Smooth muscle cell (in vitro differentiated cells): ENCODE results near the gene GRB7. TPM values are rescaled to one million over a fixed set of nuclear protein-coding genes. Genes with fewer than 3 reads are reported as not detected.

Experiments used
- DNase-seq: peaks from one replicate; lab custom pipeline; 2025; ENCODE audit not compliant: unreplicated experiment; lab: John Stamatoyannopoulos, UW
- H2AFZ ChIP-seq: fragments of 200-600 bp; sonication (generic); 2 replicates; pipeline ENCODE4 v1.6.0; 2016; ENCODE audit warnings: antibody characterized with exemption, low read depth, mild to moderate bottlenecking
- H3F3A ChIP-seq: fragments of 200-600 bp; sonication (generic); 2 replicates; pipeline ENCODE4 v1.6.0; 2017; ENCODE audit warnings: antibody characterized with exemption, low read depth
- H3K27ac ChIP-seq: fragments of 200-600 bp; sonication (generic); 2 replicates; pipeline ENCODE4 v1.5.1; 2016; ENCODE audit warnings: low read depth, mild to moderate bottlenecking
- H3K27me3 ChIP-seq: fragments of 200-600 bp; sonication (generic); 2 replicates; pipeline ENCODE4 v1.6.1; 2016; ENCODE audit warnings: low read depth, mild to moderate bottlenecking
- H3K36me3 ChIP-seq: fragments of 200-600 bp; sonication (generic); 2 replicates; pipeline ENCODE4 v1.5.1; 2016; ENCODE audit warnings: low read depth
- H3K4me1 ChIP-seq: fragments of 200-600 bp; sonication (generic); 2 replicates; pipeline ENCODE4 v1.5.1; 2016; ENCODE audit warnings: low read depth
- H3K4me2 ChIP-seq: fragments of 200-600 bp; sonication (generic); 2 replicates; pipeline ENCODE4 v1.6.0; 2016; ENCODE audit warnings: mild to moderate bottlenecking
- H3K4me3 ChIP-seq: fragments of 200-600 bp; sonication (generic); 2 replicates; pipeline ENCODE4 v1.5.1; 2016; ENCODE audit warnings: mild to moderate bottlenecking
- H3K79me2 ChIP-seq: fragments of 200-600 bp; sonication (generic); 2 replicates; pipeline ENCODE4 v1.6.0; 2016; ENCODE audit warnings: low read depth, mild to moderate bottlenecking
- H3K9ac ChIP-seq: fragments of 200-600 bp; sonication (generic); 2 replicates; pipeline ENCODE4 v1.6.0; 2016; ENCODE audit warnings: low read depth
- H3K9me3 ChIP-seq: fragments of 200-600 bp; sonication (generic); replicated peaks from 2 replicates; pipeline ENCODE4 v1.5.1; 2016; ENCODE audit warnings: low read depth
- H4K20me1 ChIP-seq: fragments of 200-600 bp; sonication (generic); 2 replicates; pipeline ENCODE4 v1.6.0; 2016; ENCODE audit warnings: low read depth
- CTCF ChIP-seq: fragments of 200-600 bp; sonication (generic); IDR thresholded peaks from 2 replicates; pipeline ENCODE4 v1.5.1; 2017; ENCODE audit warnings: borderline replicate concordance, mild to moderate bottlenecking, antibody characterized with exemption; ENCODE audit not compliant: insufficient read depth, poor library complexity, severe bottlenecking
- WGBS: methylation state at CpG from one replicate; pipeline ENCODE4 v1.1.7; 2016; ENCODE audit warnings: low lambda C conversion rate; 5-methylcytosine and 5-hydroxymethylcytosine counted together
- microRNA-seq: library from miRNA; unstranded; fragments of <30 nt; microRNA quantifications from one replicate; pipeline ENCODE4, GENCODE V29; 2016; ENCODE audit warnings: borderline number of aligned reads
- polyA plus RNA-seq: library from polyadenylated mRNA; unstranded; fragments of >200 nt; fragmentation: Nextera tagmentation; extraction: Ambion mirVana; gene quantifications from 2 replicates; pipeline ENCODE4 v1.2.1, GENCODE V29; 2016
- small RNA-seq: library from RNA; depleted of rRNA; stranded (forward); fragments of <200 nt; gene quantifications from one replicate; pipeline ENCODE3, GENCODE V24; 2014
- total RNA-seq: library from RNA; depleted of rRNA; stranded (reverse); fragments of >200 nt; gene quantifications from 2 replicates; pipeline ENCODE4 v1.2.3, GENCODE V29; 2014

Gene GRB7
- total and polyA plus RNA-seq, 2 experiments from 2014 or later = 2.7 to 4.1 TPM

- no peak overlapping the region for H2AFZ ChIP-seq
- H3K36me3 ChIP-seq = no peaks in the 10 kb centered on the region
- H4K20me1 ChIP-seq = no peaks in the 10 kb centered on the region
- DNase-seq = no peak
- 84% methylated on average over 2 of the region's 2 CpGs for WGBS
- H3K9ac ChIP-seq = no peak overlapping the region
- no peak overlapping the region for H3K4me3 ChIP-seq
- TF ChIP-seq CTCF = no peak
- H3K27ac ChIP-seq = no peak overlapping the region
- H3K9me3 ChIP-seq = no peaks in the 10 kb centered on the region
- H3K79me2 ChIP-seq = no peaks in the 10 kb centered on the region
- H3K27me3 ChIP-seq = no peaks in the 10 kb centered on the region
- no peak overlapping the region for H3K4me2 ChIP-seq
- H3F3A ChIP-seq = no peaks in the 10 kb centered on the region
- H3K4me1 ChIP-seq = peaks cover 10% of the 10 kb centered on the region
Observed at GRCh38 chr17:39794249-39794970, 56.7 kb downstream of the GRB7 start.

Small RNA genes within 50 kb of the gene (microRNA-seq; reads per million reads assigned to microRNA genes)
- gene MIR4728 = 1.8 reads per million

Small RNA genes within 50 kb of the gene (small RNA-seq; reads per million reads assigned to genes)
- gene MIR4728 = 0.18 reads per million

Other genes starting within 250 kb of the GRB7 start
- gene NEUROD2, start 130.0 kb upstream of the GRB7 start, total RNA-seq = not detected in 2 replicates
- 0.19 and 0.25 TPM in 2 replicates for gene NEUROD2, start 130.0 kb upstream of the GRB7 start, polyA plus RNA-seq
- gene PPP1R1B, start 111.0 kb upstream of the GRB7 start, total RNA-seq = 1.7 TPM in 1 of 2 replicates, not detected in the other
- not detected in 2 replicates for gene PPP1R1B, start 111.0 kb upstream of the GRB7 start, polyA plus RNA-seq
- gene STARD3, start 100.8 kb upstream of the GRB7 start, total RNA-seq = 33.7 and 37.5 TPM in 2 replicates
- 53.3 and 61.8 TPM in 2 replicates for gene STARD3, start 100.8 kb upstream of the GRB7 start, polyA plus RNA-seq
- 1.1 TPM in 1 of 2 replicates, not detected in the other for gene TCAP, start 72.6 kb upstream of the GRB7 start, total RNA-seq
- 0.41 and 0.69 TPM in 2 replicates for gene TCAP, start 72.6 kb upstream of the GRB7 start, polyA plus RNA-seq
- gene PNMT, start 69.5 kb upstream of the GRB7 start, total RNA-seq = not detected in 2 replicates
- 0.23 and 1.3 TPM in 2 replicates for gene PNMT, start 69.5 kb upstream of the GRB7 start, polyA plus RNA-seq
- gene PGAP3, start 49.9 kb upstream of the GRB7 start, total RNA-seq = 16.5 and 19.4 TPM in 2 replicates
- 19.1 and 26.4 TPM in 2 replicates for gene PGAP3, start 49.9 kb upstream of the GRB7 start, polyA plus RNA-seq
- gene ERBB2, start 37.9 kb upstream of the GRB7 start, total RNA-seq = 44.5 and 49.4 TPM in 2 replicates
- 53.6 and 56.1 TPM in 2 replicates for gene ERBB2, start 37.9 kb upstream of the GRB7 start, polyA plus RNA-seq
- gene MIEN1, start 7.4 kb upstream of the GRB7 start, total RNA-seq = 33.5 and 55.8 TPM in 2 replicates
- 70.7 and 71.5 TPM in 2 replicates for gene MIEN1, start 7.4 kb upstream of the GRB7 start, polyA plus RNA-seq
- under 0.01 and 0.40 TPM in 2 replicates for gene IKZF3, start 126.4 kb downstream of the GRB7 start, total RNA-seq
- not detected in 2 replicates for gene IKZF3, start 126.4 kb downstream of the GRB7 start, polyA plus RNA-seq
- gene ZPBP2, start 130.3 kb downstream of the GRB7 start, total RNA-seq = not detected in 2 replicates
- gene ZPBP2, start 130.3 kb downstream of the GRB7 start, polyA plus RNA-seq = not detected in 2 replicates
- 16.4 TPM in 2 replicates for gene GSDMB, start 180.7 kb downstream of the GRB7 start, total RNA-seq
- 6.6 and 12.6 TPM in 2 replicates for gene GSDMB, start 180.7 kb downstream of the GRB7 start, polyA plus RNA-seq
- 29.8 and 43.5 TPM in 2 replicates for gene ORMDL3, start 189.7 kb downstream of the GRB7 start, total RNA-seq
- gene ORMDL3, start 189.7 kb downstream of the GRB7 start, polyA plus RNA-seq = 24.7 and 34.9 TPM in 2 replicates
- gene LRRC3C, start 189.8 kb downstream of the GRB7 start, total RNA-seq = not detected in 2 replicates
- not detected in 2 replicates for gene LRRC3C, start 189.8 kb downstream of the GRB7 start, polyA plus RNA-seq
- 0.31 and 1.3 TPM in 2 replicates for gene GSDMA, start 225.1 kb downstream of the GRB7 start, total RNA-seq
- 0.28 and 0.50 TPM in 2 replicates for gene GSDMA, start 225.1 kb downstream of the GRB7 start, polyA plus RNA-seq
- 58.0 and 83.8 TPM in 2 replicates for gene PSMD3, start 242.9 kb downstream of the GRB7 start, total RNA-seq
- 110 and 115 TPM in 2 replicates for gene PSMD3, start 242.9 kb downstream of the GRB7 start, polyA plus RNA-seq